WTC11 (cell line): ENCODE results near the gene PLEKHM3. TPM values are rescaled to one million over a fixed set of nuclear protein-coding genes. Genes with fewer than 3 reads are reported as not detected.

Experiments used
- ATAC-seq: fragments of 200-7000 bp; cut with Tn5 transposase; 2 replicates; pipeline ENCODE4 v1.10.0; 2021; ENCODE audit warnings: mild to moderate bottlenecking, moderate library complexity
- CTCF ChIA-PET: fragments of 300-600 bp; sonication (Branson Sonifier 250); formaldehyde crosslinking; loops from one replicate; lab custom pipeline; 2021; ENCODE audit warnings: antibody characterized with exemption; lab: Charles Lee
- POLR2A ChIA-PET: fragments of 350-600 bp; sonication (Branson Sonifier 250); formaldehyde crosslinking; loops from one replicate; lab custom pipeline; 2021; ENCODE audit warnings: antibody characterized with exemption; lab: Charles Lee
- DNase-seq: peaks from one replicate; pipeline ENCODE4 v3.0.0; 2021; ENCODE audit warnings: low spot score
- H3K27ac Mint-ChIP-seq: 2 replicates; pipeline ENCODE4 v1.8.0; 2021; ENCODE audit warnings: mixed read lengths
- H3K27me3 Mint-ChIP-seq: 2 replicates; pipeline ENCODE4 v1.8.0; 2021; ENCODE audit warnings: low read depth, mild to moderate bottlenecking, moderate library complexity, mixed read lengths
- H3K36me3 Mint-ChIP-seq: 2 replicates; pipeline ENCODE4 v1.8.0; 2021; ENCODE audit warnings: mixed read lengths
- H3K4me1 Mint-ChIP-seq: 2 replicates; pipeline ENCODE4 v1.8.0; 2022; ENCODE audit warnings: mixed read lengths
- H3K4me3 Mint-ChIP-seq: 2 replicates; pipeline ENCODE4 v1.8.0; 2021; ENCODE audit warnings: mild to moderate bottlenecking, moderate library complexity, mixed read lengths
- H3K9me3 Mint-ChIP-seq: 2 replicates; pipeline ENCODE4 v1.8.0; 2021; ENCODE audit warnings: mixed read lengths
- FOXK1 ChIP-seq: sonication (generic); formaldehyde crosslinking; IDR thresholded peaks from 2 replicates; pipeline ENCODE4 v1.8.0; 2022; ENCODE audit warnings: mild to moderate bottlenecking, moderate library complexity, missing genetic modification reagents
- FOXP1 ChIP-seq: sonication (generic); formaldehyde crosslinking; IDR thresholded peaks from 2 replicates; pipeline ENCODE4 v1.8.0; 2022; ENCODE audit warnings: missing genetic modification reagents, mild to moderate bottlenecking, moderate library complexity, borderline replicate concordance
- GTF2I ChIP-seq: fragments of 250-450 bp; sonication (Bioruptor Pico); conservative IDR thresholded peaks from 2 replicates; pipeline ENCODE4 v1.4.0; 2021; ENCODE audit warnings: mild to moderate bottlenecking
- NR2C2 ChIP-seq: sonication (generic); formaldehyde crosslinking; IDR thresholded peaks from 2 replicates; pipeline ENCODE4 v1.8.0; 2022; ENCODE audit warnings: mild to moderate bottlenecking, missing genetic modification reagents
- ZNF425 ChIP-seq: fragments of 250-450 bp; sonication (Bioruptor Pico); conservative IDR thresholded peaks from 2 replicates; pipeline ENCODE4 v1.9.0; 2021; ENCODE audit warnings: mild to moderate bottlenecking
- ZSCAN18 ChIP-seq: fragments of 250-450 bp; sonication (Bioruptor Pico); IDR thresholded peaks from 2 replicates; pipeline ENCODE4 v2.1.2; 2022; ENCODE audit warnings: mild to moderate bottlenecking, moderate library complexity
- total RNA-seq: library from RNA; stranded (reverse); gene quantifications from 3 replicates; pipeline ENCODE4 v1.2.3, GENCODE V29; 2021
- TF ChIP-seq, protein P1 (sequence below): sonication (generic); formaldehyde crosslinking; IDR thresholded peaks from 2 replicates; pipeline ENCODE4 v1.8.0; 2023; ENCODE audit warnings: mild to moderate bottlenecking, missing genetic modification reagents
- TF ChIP-seq, protein P2 (sequence below): sonication (generic); formaldehyde crosslinking; IDR thresholded peaks from 2 replicates; pipeline ENCODE4 v1.8.1; 2022; ENCODE audit warnings: mild to moderate bottlenecking, moderate library complexity, missing genetic modification reagents
- TF ChIP-seq, protein P3 (sequence below): sonication (generic); formaldehyde crosslinking; IDR thresholded peaks from 2 replicates; pipeline ENCODE4 v1.8.0; 2022; ENCODE audit warnings: missing genetic modification reagents

Gene PLEKHM3
- total RNA-seq, 1 experiment from 2014 or later = 5.8 TPM

DNA sequence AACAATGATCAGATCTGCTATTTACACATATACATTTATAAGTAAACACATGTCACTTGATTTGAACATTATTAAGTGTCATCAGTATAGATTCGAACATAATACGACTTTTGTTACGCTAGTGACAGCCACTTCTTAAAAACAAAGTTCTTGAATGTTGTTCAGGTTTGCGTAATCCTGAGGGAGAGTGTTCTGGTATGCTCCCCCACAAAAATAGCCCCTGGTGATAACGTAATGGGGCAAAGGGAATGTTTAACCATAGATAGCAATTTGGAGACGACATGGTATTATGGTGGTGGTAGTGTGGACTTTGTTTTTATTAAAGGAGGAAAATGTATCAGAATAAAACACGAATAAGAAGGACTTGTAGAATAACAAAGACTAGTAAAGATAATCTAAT, 90.6 kb downstream of the PLEKHM3 start (continued):
- TF ChIP-seq FOXK1 (CRISPR knock-in tag) (no peak), ZSCAN18 (CRISPR knock-in tag) (no peak), NR2C2 (CRISPR knock-in tag) (no peak), GTF2I (CRISPR knock-in tag) (no peak)

DNA sequence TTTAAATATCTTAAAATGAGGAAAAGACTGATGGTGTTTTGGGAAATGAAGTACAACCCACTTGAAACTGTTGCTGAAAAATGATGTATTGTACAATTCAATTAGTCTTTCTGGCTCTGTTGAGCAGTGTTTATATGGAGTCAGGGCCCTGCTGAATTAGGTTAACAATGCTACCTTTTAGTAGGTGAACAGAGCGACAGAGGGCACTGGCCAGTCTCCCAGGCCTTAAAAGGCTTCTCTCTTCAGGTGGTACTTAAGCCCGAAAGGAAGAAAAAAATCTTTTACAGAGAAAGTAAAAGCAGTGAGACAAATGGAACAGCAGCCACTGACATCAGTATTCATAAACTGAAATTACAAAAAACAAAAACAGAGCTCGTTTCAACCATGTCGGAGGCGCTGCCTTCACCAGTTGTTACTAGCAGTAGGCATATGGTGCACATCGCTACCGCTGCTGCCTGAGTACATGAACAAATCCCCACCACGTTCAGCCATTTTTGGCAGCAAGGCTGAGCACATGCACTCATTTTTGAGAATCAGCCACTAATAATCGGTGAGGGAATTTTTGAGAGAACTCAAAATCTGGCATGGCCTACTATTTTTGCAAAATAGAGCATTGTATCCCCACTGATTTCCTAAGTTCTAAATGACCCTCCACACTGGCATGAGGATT, 91.8 kb downstream of the PLEKHM3 start:
- CTCF ChIA-PET = interaction anchor here (1.6 kb wide), 1 partner anchor 37 kb away, joined by 5 read pairs; no protein-coding TSS in a partner anchor
- Mint-ChIP-seq H3K36me3 (no peaks in the 10 kb centered on the region), H3K4me3 (no peak overlapping the region), H3K4me1 (peaks cover 41% of the 10 kb centered on the region), H3K9me3 (no peaks in the 10 kb centered on the region), H3K27ac (peak overlapping the region; percentile 48), H3K27me3 (no peaks in the 10 kb centered on the region)
- DNase-seq (no peak), ATAC-seq (peak; percentile 98)
- POLR2A ChIA-PET = no interaction called here
- TF ChIP-seq, protein P1, sequence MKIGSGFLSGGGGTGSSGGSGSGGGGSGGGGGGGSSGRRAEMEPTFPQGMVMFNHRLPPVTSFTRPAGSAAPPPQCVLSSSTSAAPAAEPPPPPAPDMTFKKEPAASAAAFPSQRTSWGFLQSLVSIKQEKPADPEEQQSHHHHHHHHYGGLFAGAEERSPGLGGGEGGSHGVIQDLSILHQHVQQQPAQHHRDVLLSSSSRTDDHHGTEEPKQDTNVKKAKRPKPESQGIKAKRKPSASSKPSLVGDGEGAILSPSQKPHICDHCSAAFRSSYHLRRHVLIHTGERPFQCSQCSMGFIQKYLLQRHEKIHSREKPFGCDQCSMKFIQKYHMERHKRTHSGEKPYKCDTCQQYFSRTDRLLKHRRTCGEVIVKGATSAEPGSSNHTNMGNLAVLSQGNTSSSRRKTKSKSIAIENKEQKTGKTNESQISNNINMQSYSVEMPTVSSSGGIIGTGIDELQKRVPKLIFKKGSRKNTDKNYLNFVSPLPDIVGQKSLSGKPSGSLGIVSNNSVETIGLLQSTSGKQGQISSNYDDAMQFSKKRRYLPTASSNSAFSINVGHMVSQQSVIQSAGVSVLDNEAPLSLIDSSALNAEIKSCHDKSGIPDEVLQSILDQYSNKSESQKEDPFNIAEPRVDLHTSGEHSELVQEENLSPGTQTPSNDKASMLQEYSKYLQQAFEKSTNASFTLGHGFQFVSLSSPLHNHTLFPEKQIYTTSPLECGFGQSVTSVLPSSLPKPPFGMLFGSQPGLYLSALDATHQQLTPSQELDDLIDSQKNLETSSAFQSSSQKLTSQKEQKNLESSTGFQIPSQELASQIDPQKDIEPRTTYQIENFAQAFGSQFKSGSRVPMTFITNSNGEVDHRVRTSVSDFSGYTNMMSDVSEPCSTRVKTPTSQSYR (CRISPR knock-in tag) = no peak
- TF ChIP-seq, protein P2, sequence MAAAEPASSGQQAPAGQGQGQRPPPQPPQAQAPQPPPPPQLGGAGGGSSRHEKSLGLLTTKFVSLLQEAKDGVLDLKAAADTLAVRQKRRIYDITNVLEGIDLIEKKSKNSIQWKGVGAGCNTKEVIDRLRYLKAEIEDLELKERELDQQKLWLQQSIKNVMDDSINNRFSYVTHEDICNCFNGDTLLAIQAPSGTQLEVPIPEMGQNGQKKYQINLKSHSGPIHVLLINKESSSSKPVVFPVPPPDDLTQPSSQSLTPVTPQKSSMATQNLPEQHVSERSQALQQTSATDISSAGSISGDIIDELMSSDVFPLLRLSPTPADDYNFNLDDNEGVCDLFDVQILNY (CRISPR knock-in tag) = no peak
- no peak for TF ChIP-seq FOXP1 (CRISPR knock-in tag)
- TF ChIP-seq ZSCAN18 (CRISPR knock-in tag) = no peak
- TF ChIP-seq ZNF425 (CRISPR knock-in tag) = no peak
- TF ChIP-seq, protein P3, sequence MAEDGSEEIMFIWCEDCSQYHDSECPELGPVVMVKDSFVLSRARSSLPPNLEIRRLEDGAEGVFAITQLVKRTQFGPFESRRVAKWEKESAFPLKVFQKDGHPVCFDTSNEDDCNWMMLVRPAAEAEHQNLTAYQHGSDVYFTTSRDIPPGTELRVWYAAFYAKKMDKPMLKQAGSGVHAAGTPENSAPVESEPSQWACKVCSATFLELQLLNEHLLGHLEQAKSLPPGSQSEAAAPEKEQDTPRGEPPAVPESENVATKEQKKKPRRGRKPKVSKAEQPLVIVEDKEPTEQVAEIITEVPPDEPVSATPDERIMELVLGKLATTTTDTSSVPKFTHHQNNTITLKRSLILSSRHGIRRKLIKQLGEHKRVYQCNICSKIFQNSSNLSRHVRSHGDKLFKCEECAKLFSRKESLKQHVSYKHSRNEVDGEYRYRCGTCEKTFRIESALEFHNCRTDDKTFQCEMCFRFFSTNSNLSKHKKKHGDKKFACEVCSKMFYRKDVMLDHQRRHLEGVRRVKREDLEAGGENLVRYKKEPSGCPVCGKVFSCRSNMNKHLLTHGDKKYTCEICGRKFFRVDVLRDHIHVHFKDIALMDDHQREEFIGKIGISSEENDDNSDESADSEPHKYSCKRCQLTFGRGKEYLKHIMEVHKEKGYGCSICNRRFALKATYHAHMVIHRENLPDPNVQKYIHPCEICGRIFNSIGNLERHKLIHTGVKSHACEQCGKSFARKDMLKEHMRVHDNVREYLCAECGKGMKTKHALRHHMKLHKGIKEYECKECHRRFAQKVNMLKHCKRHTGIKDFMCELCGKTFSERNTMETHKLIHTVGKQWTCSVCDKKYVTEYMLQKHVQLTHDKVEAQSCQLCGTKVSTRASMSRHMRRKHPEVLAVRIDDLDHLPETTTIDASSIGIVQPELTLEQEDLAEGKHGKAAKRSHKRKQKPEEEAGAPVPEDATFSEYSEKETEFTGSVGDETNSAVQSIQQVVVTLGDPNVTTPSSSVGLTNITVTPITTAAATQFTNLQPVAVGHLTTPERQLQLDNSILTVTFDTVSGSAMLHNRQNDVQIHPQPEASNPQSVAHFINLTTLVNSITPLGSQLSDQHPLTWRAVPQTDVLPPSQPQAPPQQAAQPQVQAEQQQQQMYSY = no peak
